Trophoblast cell (in vitro differentiated cells and primary cell): Measurements from ENCODE around the gene PCDHGC3.

Source experiments
- DNase-seq, 2 donors: peaks; one replicate each; pipeline ENCODE4 v3.0.0-alpha.2; 2016
- H2AFZ ChIP-seq: 2 replicates; pipeline ENCODE4 v1.6.1; 2013; ENCODE audit warnings: low read length, moderate library complexity, mild to moderate bottlenecking; ENCODE audit not compliant: insufficient read depth, poor library complexity
- H2AK5ac ChIP-seq: 2 replicates; pipeline ENCODE4 v1.6.1; 2013; ENCODE audit warnings: mild to moderate bottlenecking, low read length
- H2BK120ac ChIP-seq: 2 replicates; pipeline ENCODE4 v1.6.1; 2013; ENCODE audit warnings: low read length, mild to moderate bottlenecking, moderate library complexity; ENCODE audit not compliant: insufficient read depth, poor library complexity
- H2BK12ac ChIP-seq: 2 replicates; pipeline ENCODE4 v1.6.1; 2013; ENCODE audit warnings: mild to moderate bottlenecking, low read length, moderate library complexity
- H2BK5ac ChIP-seq: 2 replicates; pipeline ENCODE4 v1.6.1; 2013; ENCODE audit warnings: low read length, low read depth, moderate library complexity, mild to moderate bottlenecking; ENCODE audit not compliant: poor library complexity
- H3K14ac ChIP-seq: 2 replicates; pipeline ENCODE4 v1.6.1; 2013; ENCODE audit warnings: mild to moderate bottlenecking, low read length
- H3K18ac ChIP-seq: 2 replicates; pipeline ENCODE4 v1.6.1; 2013; ENCODE audit warnings: mild to moderate bottlenecking, low read length
- H3K23ac ChIP-seq: 2 replicates; pipeline ENCODE4 v1.6.1; 2013; ENCODE audit warnings: low read length
- H3K27ac ChIP-seq: 2 replicates; pipeline ENCODE4 v1.5.1; 2013; ENCODE audit warnings: low read depth, mild to moderate bottlenecking, inconsistent platforms, low read length, moderate library complexity
- H3K27me3 ChIP-seq: 2 replicates; pipeline ENCODE4 v1.6.1; 2013; ENCODE audit warnings: inconsistent platforms, mild to moderate bottlenecking, low read length, moderate library complexity; ENCODE audit not compliant: insufficient read depth
- H3K36me3 ChIP-seq, 2 experiments: 1 replicate in 1 of 2; 2 replicates in 1 of 2; pipeline ENCODE4 v1.6.1; 2013; ENCODE audit warnings: low read length in 2 of 2, mild to moderate bottlenecking in 2 of 2, moderate library complexity in 1 of 2; ENCODE audit not compliant: insufficient read depth in 2 of 2, control insufficient read depth in 1 of 2
- H3K4ac ChIP-seq: 2 replicates; pipeline ENCODE4 v1.6.1; 2013; ENCODE audit warnings: low read depth, mild to moderate bottlenecking, low read length, moderate library complexity
- H3K4me1 ChIP-seq, 2 experiments: 1 replicate in 1 of 2; 2 replicates in 1 of 2; pipeline ENCODE4 v1.6.1; 2013; ENCODE audit warnings: low read length in 2 of 2, mild to moderate bottlenecking in 2 of 2, moderate library complexity in 1 of 2; ENCODE audit not compliant: insufficient read depth in 2 of 2, control insufficient read depth in 1 of 2
- H3K4me2 ChIP-seq: 2 replicates; pipeline ENCODE4 v1.6.1; 2013; ENCODE audit warnings: inconsistent platforms, mild to moderate bottlenecking, low read length, moderate library complexity
- H3K4me3 ChIP-seq: 2 replicates; pipeline ENCODE4 v1.5.1; 2013; ENCODE audit warnings: mild to moderate bottlenecking, low read depth, low read length, inconsistent platforms
- H3K79me1 ChIP-seq: one replicate; pipeline ENCODE4 v1.6.1; 2013; ENCODE audit warnings: low read length
- H3K79me2 ChIP-seq: 2 replicates; pipeline ENCODE4 v1.6.1; 2013; ENCODE audit warnings: low read length, mild to moderate bottlenecking; ENCODE audit not compliant: control insufficient read depth, insufficient read depth, poor library complexity
- H3K9ac ChIP-seq: 2 replicates; pipeline ENCODE4 v1.6.1; 2013; ENCODE audit warnings: mild to moderate bottlenecking, low read length
- H3K9me3 ChIP-seq: 2 replicates; pipeline ENCODE4 v1.6.1; 2013; ENCODE audit warnings: low read depth, mild to moderate bottlenecking, control low read depth, inconsistent platforms, low read length; ENCODE audit not compliant: insufficient read depth
- H4K12ac ChIP-seq: 2 replicates; pipeline ENCODE4 v1.6.1; 2013; ENCODE audit warnings: low read depth, mild to moderate bottlenecking, low read length, moderate library complexity
- H4K8ac ChIP-seq: 2 replicates; pipeline ENCODE4 v1.6.1; 2013; ENCODE audit warnings: low read depth, mild to moderate bottlenecking, low read length, moderate library complexity
- H4K91ac ChIP-seq: one replicate; pipeline ENCODE4 v1.6.1; 2013; ENCODE audit warnings: low read depth, mild to moderate bottlenecking, low read length, moderate library complexity
- WGBS: extraction: QIAGEN DNeasy Blood & Tissue Kit; methylation state at CpG from one replicate; pipeline ENCODE4 v1.1.7; 2013; ENCODE audit warnings: missing lambda C conversion rate; ENCODE audit not compliant: insufficient read length, insufficient coverage; ENCODE audit errors: extremely low coverage; 5-methylcytosine and 5-hydroxymethylcytosine counted together

The PCDHGC3 gene

DNA sequence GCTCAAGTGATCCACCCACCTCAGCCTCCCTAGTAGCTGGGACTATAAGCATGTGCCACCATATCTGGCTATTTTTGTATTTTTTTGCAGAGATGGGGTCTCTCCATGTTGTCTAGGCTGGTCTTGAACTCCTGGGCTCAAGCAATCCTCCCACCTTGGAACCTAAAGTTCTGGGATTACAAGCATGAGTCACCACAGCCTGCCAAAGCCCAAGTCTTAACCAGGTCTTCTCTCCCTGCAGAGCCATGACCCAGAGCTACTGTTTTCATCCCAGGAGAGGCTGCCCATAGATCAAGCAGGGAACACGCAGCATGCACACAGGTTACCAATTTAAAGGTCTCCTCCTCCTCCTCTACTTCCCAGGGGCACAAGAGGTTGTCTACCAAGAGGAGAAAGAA lies 42.9 kb downstream of the PCDHGC3 start:
- H2BK5ac ChIP-seq: peak overlapping the region; percentile 83
- H3K18ac ChIP-seq: peak overlapping the region; percentile 63
- no peak overlapping the region for H4K12ac ChIP-seq
- peak overlapping the region; percentile 77 for H3K14ac ChIP-seq
- no peak overlapping the region for H3K23ac ChIP-seq
- peak overlapping the region; percentile 68 for H4K8ac ChIP-seq
- H2AFZ ChIP-seq: no peak overlapping the region
- no CpG with 5 or more reads among the region's 1 CpG for WGBS
- peak overlapping the region; percentile 39 for H2AK5ac ChIP-seq
- no peaks in the 10 kb centered on the region for H3K27me3 ChIP-seq
- no peak for DNase-seq
- peaks cover 65% of the 10 kb centered on the region for H3K79me1 ChIP-seq
- H3K4me3 ChIP-seq: no peak overlapping the region
- H3K9ac ChIP-seq: no peak overlapping the region
- H2BK12ac ChIP-seq: peak overlapping the region; percentile 55
- peaks cover 6 to 19% of the 10 kb centered on the region in 2 experiments for H3K36me3 ChIP-seq
- H3K27ac ChIP-seq: peak overlapping the region; percentile 92
- peak overlapping the region; percentile 88 for H4K91ac ChIP-seq
- no peaks in the 10 kb centered on the region for H3K9me3 ChIP-seq
- H3K79me2 ChIP-seq: peaks cover 16% of the 10 kb centered on the region
- H3K4me1 ChIP-seq: peaks cover 48 to 60% of the 10 kb centered on the region in 2 experiments
- H3K4me2 ChIP-seq: no peak overlapping the region
- peak overlapping the region; percentile 77 for H3K4ac ChIP-seq
- peak overlapping the region; percentile 90 for H2BK120ac ChIP-seq

DNA sequence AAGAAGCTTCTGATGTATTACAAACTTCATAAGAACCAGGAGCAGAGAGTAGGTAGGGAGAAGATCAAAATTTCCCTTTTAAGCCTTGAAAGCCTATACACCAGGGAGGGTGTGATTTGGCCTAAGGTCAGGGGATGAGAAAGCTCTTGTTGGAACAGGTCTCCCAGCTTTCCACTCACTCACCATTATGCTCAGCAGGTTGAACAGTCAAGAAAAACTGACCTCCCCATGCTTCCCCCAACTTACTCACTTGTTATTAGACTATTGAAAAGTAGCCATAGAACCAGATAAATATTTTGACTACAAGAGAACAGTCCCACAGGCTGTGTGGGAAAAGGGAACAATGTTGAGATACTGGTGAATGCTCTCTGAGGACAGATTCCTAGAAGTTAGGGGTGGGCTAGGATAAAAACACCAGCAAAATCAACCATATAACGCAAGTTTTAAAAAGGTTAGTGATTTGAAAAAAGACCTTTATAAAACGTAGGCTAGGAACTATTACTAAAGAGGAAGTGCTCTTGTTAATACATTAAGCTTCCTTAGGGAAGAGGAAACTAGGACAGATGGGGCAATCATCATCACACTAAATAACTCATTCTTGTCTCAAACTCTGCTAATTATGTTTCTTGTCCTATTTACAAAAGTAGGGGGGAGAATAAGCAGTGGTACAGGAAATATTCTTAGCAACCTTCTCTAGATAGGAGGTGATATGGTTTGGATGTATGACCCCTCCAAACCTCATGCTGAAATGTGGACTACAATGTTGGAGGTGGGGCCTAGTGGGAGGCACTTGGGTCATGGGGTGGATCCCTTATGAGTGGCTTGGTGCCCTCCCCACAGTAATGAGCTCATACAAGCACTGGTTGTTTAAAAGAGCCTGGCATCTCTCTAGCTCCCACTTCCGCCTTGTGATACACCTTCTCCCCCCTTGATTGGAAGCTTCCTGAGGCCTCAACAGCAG lies 44.1 kb downstream of the PCDHGC3 start:
- no peak overlapping the region for H2AFZ ChIP-seq
- H3K36me3 ChIP-seq: peaks cover 9 to 25% of the 10 kb centered on the region in 2 experiments
- no peaks in the 10 kb centered on the region for H3K9me3 ChIP-seq
- peak overlapping the region; percentile 66 for H3K4ac ChIP-seq
- peak overlapping the region; percentile 76 for H2BK5ac ChIP-seq
- no peak overlapping the region for H3K9ac ChIP-seq
- peak overlapping the region; percentile 90 for H2BK12ac ChIP-seq
- H3K79me1 ChIP-seq: peaks cover 63% of the 10 kb centered on the region
- no peak for DNase-seq
- H3K27me3 ChIP-seq: no peaks in the 10 kb centered on the region
- no CpG with 5 or more reads among the region's 3 CpGs for WGBS
- H3K4me3 ChIP-seq: no peak overlapping the region
- peaks cover 45 to 60% of the 10 kb centered on the region in 2 experiments for H3K4me1 ChIP-seq
- peak overlapping the region; percentile 93 for H2AK5ac ChIP-seq
- no peak overlapping the region for H4K8ac ChIP-seq
- H3K18ac ChIP-seq: peak overlapping the region; percentile 72
- peak overlapping the region; percentile 67 for H4K91ac ChIP-seq
- H3K4me2 ChIP-seq: no peak overlapping the region
- no peak overlapping the region for H4K12ac ChIP-seq
- H3K23ac ChIP-seq: no peak overlapping the region
- H3K27ac ChIP-seq: peak overlapping the region; percentile 92
- H3K14ac ChIP-seq: peak overlapping the region; percentile 47
- H3K79me2 ChIP-seq: peaks cover 13% of the 10 kb centered on the region
- peak overlapping the region; percentile 65 for H2BK120ac ChIP-seq

DNA sequence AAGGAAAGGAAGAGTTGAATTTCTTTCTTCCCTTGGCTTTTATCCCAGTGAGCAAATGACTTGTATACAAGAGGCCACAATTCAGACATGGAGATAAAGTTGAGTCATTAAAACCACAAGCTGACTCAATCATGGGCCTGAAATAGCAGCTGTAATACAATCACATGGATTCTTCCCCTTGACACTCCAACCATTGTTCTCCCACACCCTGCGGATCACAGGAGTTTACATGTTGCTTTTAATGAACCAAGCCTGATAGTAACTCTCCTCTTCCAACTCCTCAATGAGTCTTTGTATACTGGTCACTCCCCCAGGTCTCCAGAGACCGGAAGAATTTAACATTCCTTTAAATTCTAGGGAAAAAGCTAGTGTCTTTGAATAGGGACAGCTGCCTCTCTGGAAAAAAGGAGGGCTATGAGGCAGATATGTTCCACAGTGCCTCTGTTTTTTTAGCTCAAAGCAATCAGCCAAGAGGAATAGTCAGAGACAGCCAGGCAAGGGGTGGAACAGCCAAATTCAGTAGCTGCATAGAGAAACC lies 45.5 kb downstream of the PCDHGC3 start:
- H3K4me2 ChIP-seq: no peak overlapping the region
- DNase-seq: peak; percentile 48 to 72
- peak overlapping the region; percentile 94 for H3K27ac ChIP-seq
- peaks cover 12 to 28% of the 10 kb centered on the region in 2 experiments for H3K36me3 ChIP-seq
- no peak overlapping the region for H3K14ac ChIP-seq
- H2BK12ac ChIP-seq: no peak overlapping the region
- no peak overlapping the region for H2AK5ac ChIP-seq
- H3K79me2 ChIP-seq: peaks cover 6% of the 10 kb centered on the region
- peak overlapping the region; percentile 81 for H2BK5ac ChIP-seq
- no peak overlapping the region for H3K4me3 ChIP-seq
- H3K9me3 ChIP-seq: no peaks in the 10 kb centered on the region
- no peak overlapping the region for H4K8ac ChIP-seq
- H3K18ac ChIP-seq: no peak overlapping the region
- H3K4me1 ChIP-seq: peaks cover 33 to 52% of the 10 kb centered on the region in 2 experiments
- no CpG with 5 or more reads among the region's 2 CpGs for WGBS
- peak overlapping the region; percentile 39 for H4K91ac ChIP-seq
- no peaks in the 10 kb centered on the region for H3K27me3 ChIP-seq
- no peak overlapping the region for H3K4ac ChIP-seq
- H4K12ac ChIP-seq: no peak overlapping the region
- H3K79me1 ChIP-seq: peaks cover 53% of the 10 kb centered on the region
- H3K23ac ChIP-seq: no peak overlapping the region
- H2AFZ ChIP-seq: no peak overlapping the region
- H3K9ac ChIP-seq: no peak overlapping the region
- H2BK120ac ChIP-seq: peak overlapping the region; percentile 47

DNA sequence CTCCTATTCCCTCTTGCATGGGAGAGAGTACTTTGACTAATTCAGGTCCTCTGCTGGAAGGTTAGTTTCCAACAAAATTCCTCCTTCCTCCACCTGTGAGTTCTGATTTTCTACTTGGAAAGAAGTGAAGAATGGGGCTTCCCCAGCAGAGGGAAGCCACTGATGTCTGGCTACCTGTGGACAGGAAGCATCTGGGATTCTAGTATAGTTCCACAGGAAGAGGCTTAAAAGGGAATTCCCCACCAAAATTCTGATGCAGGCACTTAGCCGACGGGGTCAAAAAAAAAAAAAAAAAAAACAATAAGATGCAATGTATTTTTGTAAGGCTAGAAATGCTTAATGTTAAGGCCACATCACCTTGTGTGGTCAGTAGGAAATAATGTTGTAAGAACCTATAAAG lies 46.5 kb downstream of the PCDHGC3 start:
- Histone ChIP-seq H3K4me3 (no peak overlapping the region), H3K4me2 (no peak overlapping the region), H3K79me2 (peaks cover 6% of the 10 kb centered on the region), H2AK5ac (no peak overlapping the region), H2BK120ac (no peak overlapping the region), H4K12ac (no peak overlapping the region), H2AFZ (no peak overlapping the region), H3K27ac (peak overlapping the region; percentile 94), H2BK12ac (no peak overlapping the region), H3K18ac (no peak overlapping the region), H3K4me1 (peaks cover 25 to 42% of the 10 kb centered on the region in 2 experiments), H3K14ac (no peak overlapping the region), H3K4ac (no peak overlapping the region), H3K36me3 (peaks cover 19 to 29% of the 10 kb centered on the region in 2 experiments), H3K79me1 (peaks cover 44% of the 10 kb centered on the region), H3K23ac (no peak overlapping the region), H3K27me3 (no peaks in the 10 kb centered on the region), H2BK5ac (peak overlapping the region; percentile 51), H3K9ac (no peak overlapping the region), H4K8ac (no peak overlapping the region), H4K91ac (no peak overlapping the region), H3K9me3 (no peaks in the 10 kb centered on the region)
- WGBS: no CpG with 5 or more reads among the region's 2 CpGs
- DNase-seq: no peak
